Ectodermal cell (in vitro differentiated cells): ENCODE data around the gene LPP.

ENCODE experiments used
- H3K27ac ChIP-seq: 2 replicates; pipeline ENCODE4 v1.7.0; 2013; ENCODE audit warnings: mild to moderate bottlenecking, low read depth, low read length; ENCODE audit not compliant: insufficient read depth, poor library complexity, severe bottlenecking
- H3K27me3 ChIP-seq: 2 replicates; pipeline ENCODE4 v1.7.0; 2013; ENCODE audit warnings: mild to moderate bottlenecking, low read length; ENCODE audit not compliant: insufficient read depth, control insufficient read depth, poor library complexity, severe bottlenecking
- H3K36me3 ChIP-seq: one replicate; pipeline ENCODE4 v1.7.0; 2013; ENCODE audit warnings: low read length; ENCODE audit not compliant: control insufficient read depth, insufficient read depth
- H3K4me1 ChIP-seq: one replicate; pipeline ENCODE4 v1.7.0; 2013; ENCODE audit warnings: low read length; ENCODE audit not compliant: control insufficient read depth, insufficient read depth
- H3K4me3 ChIP-seq: 2 replicates; pipeline ENCODE4 v1.7.0; 2013; ENCODE audit warnings: low read depth, low read length, control low read depth; ENCODE audit not compliant: insufficient read depth
- H3K9me3 ChIP-seq: 2 replicates; pipeline ENCODE4 v1.7.0; 2013; ENCODE audit warnings: mild to moderate bottlenecking, low read length, moderate library complexity; ENCODE audit not compliant: control insufficient read depth
- WGBS, 2 experiments: methylation state at CpG; one replicate each; pipeline ENCODE4 v1.1.7; 2013; ENCODE audit warnings: missing lambda C conversion rate in 2 of 2; 5-methylcytosine and 5-hydroxymethylcytosine counted together

The LPP gene

DNA sequence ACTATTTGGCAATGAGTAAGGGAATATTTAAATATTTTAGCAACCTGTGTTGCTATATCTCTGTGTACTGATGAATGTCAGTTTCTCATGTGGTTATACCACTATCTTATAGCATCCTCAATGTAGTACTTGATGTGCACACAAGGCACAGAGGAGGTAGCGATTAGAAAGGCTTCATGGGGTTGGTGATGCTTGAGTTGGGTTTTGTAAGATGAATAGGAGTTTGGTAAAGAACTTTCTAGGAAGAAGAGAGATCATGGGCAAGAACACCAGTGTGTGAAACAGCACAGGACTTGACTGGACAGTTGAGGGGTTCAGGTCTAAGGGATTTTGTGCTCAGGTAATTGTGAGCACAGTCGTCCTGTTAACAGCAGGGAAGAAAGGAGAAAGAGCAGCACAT, 38.1 kb downstream of the LPP start:
- Histone ChIP-seq H3K36me3 (no peaks in the 10 kb centered on the region), H3K27ac (no peak overlapping the region), H3K4me1 (peaks cover 6% of the 10 kb centered on the region), H3K4me3 (no peak overlapping the region), H3K9me3 (no peaks in the 10 kb centered on the region), H3K27me3 (no peaks in the 10 kb centered on the region)
- 85 to 100% methylated on average over 2 of the region's 2 CpGs for WGBS, 2 experiments

DNA sequence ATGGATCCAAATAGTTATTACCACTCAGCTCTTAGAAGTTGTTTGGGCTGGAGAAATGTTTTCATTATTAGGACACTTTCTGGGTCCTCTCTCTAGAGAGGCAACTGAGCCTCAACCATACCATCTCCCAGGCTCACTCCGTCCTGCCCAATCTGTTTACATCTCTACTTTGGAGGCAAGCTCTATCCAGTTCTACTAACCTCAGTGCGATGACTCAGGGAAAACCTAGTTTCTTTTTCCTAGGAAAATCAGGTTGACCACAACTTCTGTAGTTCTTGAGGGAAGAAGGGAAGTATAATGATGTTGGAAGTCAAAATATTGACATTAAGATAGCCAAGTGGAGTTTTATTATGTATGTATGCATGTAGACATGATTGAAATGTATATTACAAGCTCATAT, 40.4 kb downstream of the LPP start:
- 95% methylated on average over 2 of the region's 2 CpGs for WGBS, 2 experiments
- no peaks in the 10 kb centered on the region for H3K9me3 ChIP-seq
- H3K27ac ChIP-seq = no peak overlapping the region
- no peaks in the 10 kb centered on the region for H3K27me3 ChIP-seq
- H3K4me3 ChIP-seq = no peak overlapping the region
- H3K36me3 ChIP-seq = no peaks in the 10 kb centered on the region
- H3K4me1 ChIP-seq = peaks cover 6% of the 10 kb centered on the region

DNA sequence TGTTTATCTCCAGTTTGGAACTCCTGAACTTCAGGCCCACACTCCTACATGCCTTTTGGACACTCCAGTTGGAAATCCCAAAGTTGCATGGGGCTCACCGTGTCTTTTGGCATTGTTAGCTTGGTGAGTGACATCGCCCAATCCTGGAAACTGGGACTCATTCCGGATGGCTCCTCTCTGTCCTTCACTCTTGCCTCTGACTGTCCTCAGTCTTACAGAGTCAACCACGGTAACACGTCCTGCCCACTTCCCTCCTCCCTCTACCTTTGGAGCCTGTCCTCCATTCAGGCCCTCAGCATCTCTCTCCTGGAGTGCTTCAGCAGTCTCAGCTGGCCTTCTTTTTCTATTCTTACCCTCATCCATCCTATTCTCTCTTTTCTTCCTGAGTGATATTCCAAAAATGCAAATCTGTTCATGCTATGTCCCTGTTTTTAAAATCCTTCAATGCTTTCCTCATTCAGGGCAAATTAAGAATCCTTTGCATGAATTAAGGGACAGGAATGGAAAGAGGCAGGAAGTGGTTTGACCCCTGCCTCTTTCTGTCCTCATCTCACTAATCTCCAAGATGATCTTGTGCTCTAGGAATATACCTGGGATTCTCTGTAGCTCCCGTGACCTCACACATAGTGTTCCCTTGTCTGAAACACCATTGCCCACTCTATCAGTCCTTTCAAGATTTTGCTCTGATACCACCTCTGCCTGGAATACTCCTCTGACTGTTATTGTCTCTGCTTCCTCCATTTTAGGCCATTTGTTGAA, 42.5 kb downstream of the LPP start:
- Histone ChIP-seq H3K36me3 (no peaks in the 10 kb centered on the region), H3K9me3 (no peaks in the 10 kb centered on the region), H3K27me3 (no peaks in the 10 kb centered on the region), H3K27ac (no peak overlapping the region), H3K4me1 (peaks cover 6% of the 10 kb centered on the region), H3K4me3 (no peak overlapping the region)
- WGBS, 2 experiments = 84 to 85% methylated on average over 6 of the region's 6 CpGs

DNA sequence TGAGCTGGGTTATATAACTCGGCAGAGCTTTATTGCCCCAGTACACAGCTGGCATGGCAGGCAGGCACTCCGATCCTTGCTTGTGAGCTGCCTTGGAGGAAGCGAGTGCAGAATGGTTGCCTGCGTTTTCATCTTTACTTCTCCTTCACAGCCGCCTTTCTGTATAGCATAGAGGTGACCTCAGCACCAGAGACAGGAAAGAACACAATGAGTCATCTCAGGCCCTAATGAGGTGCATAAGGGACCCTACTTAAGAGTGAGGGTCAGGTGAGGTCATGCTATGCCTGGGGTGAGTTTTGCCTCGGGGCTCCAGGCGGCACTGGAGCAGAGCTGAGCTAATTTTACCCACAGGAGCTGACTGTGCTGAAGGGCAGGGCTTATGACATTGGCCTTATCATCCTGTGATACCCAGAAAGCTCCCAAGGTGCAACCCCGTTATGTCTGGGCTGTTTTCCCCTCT, 43.5 kb downstream of the LPP start:
- H3K27me3 ChIP-seq = no peaks in the 10 kb centered on the region
- H3K4me1 ChIP-seq = peaks cover 6% of the 10 kb centered on the region
- H3K9me3 ChIP-seq = no peaks in the 10 kb centered on the region
- no peak overlapping the region for H3K27ac ChIP-seq
- H3K36me3 ChIP-seq = no peaks in the 10 kb centered on the region
- no peak overlapping the region for H3K4me3 ChIP-seq
- WGBS, 2 experiments = 86 to 88% methylated on average over 8 of the region's 8 CpGs

DNA sequence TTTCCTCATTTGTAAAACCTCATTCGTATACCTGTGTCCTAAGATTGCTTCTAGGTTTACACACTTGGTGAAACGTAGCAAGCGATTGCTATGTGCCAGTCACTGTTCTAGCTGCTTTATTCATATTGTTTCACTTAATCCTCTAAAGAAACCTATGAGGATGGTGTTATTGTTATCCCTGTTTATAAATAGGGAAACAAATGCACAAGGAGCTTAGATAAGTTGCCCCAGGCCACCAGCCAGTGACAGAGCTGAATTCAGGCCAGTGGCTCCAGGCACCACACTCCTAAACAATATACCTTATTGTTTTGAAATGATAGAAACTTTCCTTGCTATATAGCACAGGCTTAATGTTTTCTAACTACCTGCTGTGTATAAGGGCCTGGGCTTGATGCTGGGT, 44.0 kb downstream of the LPP start:
- Histone ChIP-seq H3K27ac (no peak overlapping the region), H3K9me3 (no peaks in the 10 kb centered on the region), H3K27me3 (no peaks in the 10 kb centered on the region), H3K36me3 (no peaks in the 10 kb centered on the region), H3K4me1 (peaks cover 6% of the 10 kb centered on the region), H3K4me3 (no peak overlapping the region)
- whole genome bisulfite sequencing, 2 experiments = 91 to 97% methylated on average over 3 of the region's 3 CpGs

DNA sequence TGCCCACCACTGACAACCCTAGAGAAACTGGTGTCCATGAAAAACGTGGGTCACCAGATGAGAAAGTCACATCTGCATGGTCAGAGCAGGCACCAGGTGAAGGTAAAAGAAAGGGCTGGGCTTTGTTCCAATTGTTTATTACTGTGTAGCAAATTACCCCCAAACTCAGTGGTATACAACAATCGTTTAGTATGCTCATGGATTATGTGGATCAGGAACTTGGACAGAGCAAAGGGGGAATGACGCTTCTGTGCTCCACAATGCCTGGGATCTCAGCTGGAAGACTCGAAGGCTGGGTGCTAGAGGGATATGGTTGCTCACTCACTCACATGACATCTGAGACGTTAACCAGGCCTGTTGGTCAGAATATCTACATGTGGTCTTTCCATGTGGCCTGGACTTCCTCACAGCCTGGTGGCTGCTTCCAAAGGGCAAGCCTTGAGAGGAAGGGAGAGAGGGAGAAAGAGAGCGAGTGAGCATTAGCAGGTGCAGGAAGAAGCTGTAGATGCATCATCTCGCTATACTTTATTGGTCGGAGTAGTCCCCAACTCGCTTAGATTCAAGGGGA, 44.9 kb downstream of the LPP start:
- H3K27ac ChIP-seq = no peak overlapping the region
- WGBS, 2 experiments = 94% methylated on average over 9 of the region's 9 CpGs

DNA sequence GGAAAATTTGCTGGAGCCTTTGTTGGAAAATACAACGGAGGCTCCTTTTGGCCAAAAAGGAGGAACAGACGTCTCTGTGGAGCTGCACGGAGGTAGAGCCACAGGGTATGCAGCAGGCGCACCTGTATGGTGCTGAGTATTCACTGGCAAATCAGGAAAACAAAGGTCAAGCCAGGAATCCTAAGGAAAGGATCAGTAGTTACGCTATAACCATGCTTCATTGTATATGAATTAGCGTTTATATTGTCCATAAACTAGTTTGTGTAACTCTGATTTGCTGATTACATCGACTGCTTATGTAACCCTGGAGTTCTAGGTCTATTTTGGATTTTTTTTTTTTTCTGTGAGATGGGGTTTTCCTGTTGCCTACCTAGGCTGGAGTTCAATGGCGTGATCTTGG, 45.4 kb downstream of the LPP start:
- H3K36me3 ChIP-seq = no peaks in the 10 kb centered on the region
- H3K27ac ChIP-seq = no peak overlapping the region
- H3K27me3 ChIP-seq = no peaks in the 10 kb centered on the region
- peaks cover 6% of the 10 kb centered on the region for H3K4me1 ChIP-seq
- WGBS, 2 experiments = 96% methylated on average over 8 of the region's 8 CpGs
- no peaks in the 10 kb centered on the region for H3K9me3 ChIP-seq
- no peak overlapping the region for H3K4me3 ChIP-seq

More for the DNA sequence above, 44.9 kb downstream of the LPP start:
- peaks cover 6% of the 10 kb centered on the region for H3K4me1 ChIP-seq
- H3K27me3 ChIP-seq = no peaks in the 10 kb centered on the region
- no peak overlapping the region for H3K4me3 ChIP-seq
- no peaks in the 10 kb centered on the region for H3K9me3 ChIP-seq
- H3K36me3 ChIP-seq = no peaks in the 10 kb centered on the region

DNA sequence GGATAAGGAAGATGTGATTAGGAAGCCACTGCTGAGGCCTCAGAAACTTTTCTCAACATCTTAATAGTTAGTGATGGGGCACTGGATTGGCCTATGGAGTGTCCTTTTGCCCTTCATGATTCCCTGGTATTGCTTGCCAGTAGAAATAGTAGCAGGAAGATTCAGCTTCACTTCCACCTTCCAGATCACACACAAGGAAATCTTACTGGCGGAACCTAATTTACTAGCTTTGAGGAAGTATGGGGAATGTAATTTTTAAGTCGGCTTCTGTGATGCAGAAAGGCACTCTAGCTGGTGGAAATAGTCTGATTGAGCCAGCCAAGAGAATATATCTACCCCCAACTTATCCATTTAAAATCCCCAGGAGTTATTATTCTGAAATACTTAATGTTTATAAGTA, 46.5 kb downstream of the LPP start:
- no CpG with 5 or more reads among the region's 2 CpGs for WGBS, 2 experiments
- H3K4me1 ChIP-seq = peaks cover 6% of the 10 kb centered on the region
- H3K27me3 ChIP-seq = no peaks in the 10 kb centered on the region
- H3K36me3 ChIP-seq = no peaks in the 10 kb centered on the region
- no peaks in the 10 kb centered on the region for H3K9me3 ChIP-seq
- no peak overlapping the region for H3K4me3 ChIP-seq
- no peak overlapping the region for H3K27ac ChIP-seq

DNA sequence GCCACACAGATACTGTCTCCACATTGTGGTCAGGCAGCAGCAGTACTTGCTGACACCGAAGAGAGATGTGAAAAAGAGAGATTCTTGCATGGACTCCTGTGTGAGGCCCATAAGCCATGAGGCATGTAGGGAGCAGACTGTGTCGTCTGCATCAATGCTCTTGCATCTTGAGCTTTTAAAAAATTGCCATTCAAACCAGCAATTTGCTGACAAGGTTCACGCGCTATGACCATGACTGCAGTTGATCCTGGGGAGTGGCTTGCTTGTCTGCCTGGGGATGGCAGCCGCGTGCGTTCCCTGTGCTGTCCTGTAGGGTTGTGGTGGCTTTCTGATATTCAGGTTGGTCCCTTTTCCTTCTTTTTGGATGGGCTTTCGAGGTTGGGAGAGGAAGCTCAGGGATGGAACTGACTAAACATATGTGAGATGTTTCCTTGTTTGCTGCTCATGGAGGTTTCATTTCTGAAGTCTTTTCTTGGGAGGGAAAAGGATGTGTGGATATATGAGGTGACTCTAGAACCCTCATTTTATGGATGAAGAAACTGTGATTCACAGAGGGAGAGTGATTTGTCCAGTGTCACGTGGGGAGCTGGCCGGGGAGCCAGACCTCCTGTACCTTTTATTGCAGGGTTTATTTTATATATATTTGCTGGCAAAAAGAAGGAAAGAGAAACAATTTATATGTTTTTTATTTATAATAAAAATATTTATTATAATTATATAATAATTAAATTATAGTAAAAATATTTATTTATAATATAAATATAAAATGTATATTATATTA, 48.6 kb downstream of the LPP start:
- Histone ChIP-seq H3K27ac (no peak overlapping the region), H3K4me1 (peaks cover under 1% of the 10 kb centered on the region), H3K36me3 (no peaks in the 10 kb centered on the region), H3K4me3 (no peak overlapping the region), H3K9me3 (no peaks in the 10 kb centered on the region), H3K27me3 (no peaks in the 10 kb centered on the region)
- WGBS, 2 experiments = 85 to 87% methylated on average over 8 to 10 of the region's 10 CpGs

DNA sequence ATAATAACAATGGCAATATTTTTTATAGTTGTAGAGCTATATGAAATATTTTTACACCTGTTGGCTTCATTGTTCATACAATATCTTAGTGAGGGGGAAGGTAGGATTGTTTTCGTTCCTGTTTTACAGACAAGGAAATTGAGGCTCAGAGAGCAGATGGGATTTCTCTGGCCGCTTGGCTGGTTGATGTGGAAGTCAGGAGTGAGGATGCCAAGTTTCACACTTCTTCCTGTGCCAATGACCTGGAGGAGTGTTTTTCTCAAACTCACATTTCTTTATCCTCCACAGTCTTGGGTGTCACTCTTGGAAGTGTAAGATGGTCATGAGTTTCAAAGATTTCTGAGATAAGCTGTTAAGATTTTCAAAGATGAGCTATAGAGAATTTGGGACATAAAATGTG, 50.6 kb downstream of the LPP start:
- no peak overlapping the region for H3K27ac ChIP-seq
- H3K36me3 ChIP-seq = no peaks in the 10 kb centered on the region
- 92 to 94% methylated on average over 2 of the region's 2 CpGs for WGBS, 2 experiments
- H3K9me3 ChIP-seq = no peaks in the 10 kb centered on the region
- peaks cover 10% of the 10 kb centered on the region for H3K4me1 ChIP-seq
- H3K4me3 ChIP-seq = no peak overlapping the region
- no peaks in the 10 kb centered on the region for H3K27me3 ChIP-seq
